Gastroesophageal sphincter (tissue), 3 donors: ENCODE results near the gene B4GALT5.
"Not testable (repeated sequence)": the region's sequence is repeated elsewhere in the genome, so short reads cannot be mapped to it uniquely, and the experiment has no call there.

Experiments used
- EP300 ChIP-seq: sonication (generic); formaldehyde crosslinking; IDR thresholded peaks from one replicate; pipeline ENCODE4 v1.6.1; 2017; ENCODE audit warnings: antibody characterized with exemption, mild to moderate bottlenecking
- POLR2A ChIP-seq, 2 donors: fragments of 450-650 bp; IDR thresholded peaks; one replicate each; pipeline ENCODE4 v1.6.1; 2017; ENCODE audit warnings: antibody characterized with exemption in 2 of 2, mild to moderate bottlenecking in 2 of 2, moderate library complexity in 1 of 2
- TF ChIP-seq, protein P1 (sequence below), 4 experiments: fragments of 200-600 bp in 2 of 4; fragments of 450-650 bp in 2 of 4; sonication (generic) in 1 of 4; IDR thresholded peaks; one replicate each; pipeline ENCODE4 v1.5.1; 2017 to 2019; ENCODE audit warnings: antibody characterized with exemption in 4 of 4, mild to moderate bottlenecking in 2 of 4, moderate library complexity in 2 of 4

DNA sequence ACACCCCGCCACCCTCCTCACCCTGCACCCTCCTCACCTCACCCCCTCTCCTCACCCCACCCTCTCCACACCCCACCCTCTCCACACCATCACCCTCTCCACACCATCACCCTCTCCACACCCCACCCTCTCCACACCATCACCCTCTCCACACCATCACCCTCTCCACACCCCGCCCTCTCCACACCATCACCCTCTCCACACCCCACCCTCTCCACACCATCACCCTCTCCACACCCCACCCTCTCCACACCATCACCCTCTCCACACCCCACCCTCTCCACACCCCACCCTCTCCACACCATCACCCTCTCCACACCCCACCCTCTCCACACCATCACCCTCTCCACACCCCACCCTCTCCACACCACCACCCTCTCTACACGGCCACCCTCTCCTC is 96.3 kb downstream of the B4GALT5 start:
- TF ChIP-seq POLR2A (IDR thresholded peaks at IDR 0.05); EP300: not testable (repeated sequence)
- TF ChIP-seq, protein P1, sequence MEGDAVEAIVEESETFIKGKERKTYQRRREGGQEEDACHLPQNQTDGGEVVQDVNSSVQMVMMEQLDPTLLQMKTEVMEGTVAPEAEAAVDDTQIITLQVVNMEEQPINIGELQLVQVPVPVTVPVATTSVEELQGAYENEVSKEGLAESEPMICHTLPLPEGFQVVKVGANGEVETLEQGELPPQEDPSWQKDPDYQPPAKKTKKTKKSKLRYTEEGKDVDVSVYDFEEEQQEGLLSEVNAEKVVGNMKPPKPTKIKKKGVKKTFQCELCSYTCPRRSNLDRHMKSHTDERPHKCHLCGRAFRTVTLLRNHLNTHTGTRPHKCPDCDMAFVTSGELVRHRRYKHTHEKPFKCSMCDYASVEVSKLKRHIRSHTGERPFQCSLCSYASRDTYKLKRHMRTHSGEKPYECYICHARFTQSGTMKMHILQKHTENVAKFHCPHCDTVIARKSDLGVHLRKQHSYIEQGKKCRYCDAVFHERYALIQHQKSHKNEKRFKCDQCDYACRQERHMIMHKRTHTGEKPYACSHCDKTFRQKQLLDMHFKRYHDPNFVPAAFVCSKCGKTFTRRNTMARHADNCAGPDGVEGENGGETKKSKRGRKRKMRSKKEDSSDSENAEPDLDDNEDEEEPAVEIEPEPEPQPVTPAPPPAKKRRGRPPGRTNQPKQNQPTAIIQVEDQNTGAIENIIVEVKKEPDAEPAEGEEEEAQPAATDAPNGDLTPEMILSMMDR (IDR thresholded peaks at IDR 0.05) = not testable (repeated sequence)
